IMR-90 (cell line): ENCODE results near the gene BLMH. TPM values are rescaled to one million over a fixed set of nuclear protein-coding genes. Genes with fewer than 3 reads are reported as not detected.

Experiments
- ATAC-seq: fragments of 200-7000 bp; cut with Tn5 transposase; 2 replicates; pipeline ENCODE4 v1.9.1; 2020; ENCODE audit warnings: low read depth, mild to moderate bottlenecking, moderate library complexity
- BruUV-seq: library from RNA; stranded (reverse); fragments of 400-500 nt; replicated peaks from 2 replicates; lab custom pipeline; 2021; lab: Mats Ljungman, UMichigan
- CTCF ChIA-PET: fragments of 300-600 bp; formaldehyde crosslinking; extraction: SDS; loops from one replicate; lab custom pipeline; 2021; ENCODE audit warnings: antibody characterized with exemption; lab: Yijun Ruan, JAX
- POLR2A ChIA-PET: fragments of 300-600 bp; sonication (Branson Sonifier 250); formaldehyde crosslinking; loops from one replicate; lab custom pipeline; 2022; ENCODE audit warnings: antibody characterized with exemption; ENCODE audit not compliant: unreplicated experiment; lab: Charles Lee
- DNase-seq: peaks from one replicate; pipeline ENCODE4 v3.0.0; 2013
- H2AFZ ChIP-seq: replicated peaks from 2 replicates; pipeline ENCODE3; 2013; ENCODE audit warnings: low read length, mild to moderate bottlenecking; ENCODE audit not compliant: poor library complexity
- H2AK5ac ChIP-seq: 2 replicates; pipeline ENCODE4 v1.6.1; 2013; ENCODE audit warnings: low read depth, low read length, inconsistent platforms
- H2AK9ac ChIP-seq: replicated peaks from 2 replicates; pipeline ENCODE3; 2013; ENCODE audit warnings: mild to moderate bottlenecking, low read depth, low read length, moderate library complexity; ENCODE audit not compliant: poor library complexity
- H2BK120ac ChIP-seq: 2 replicates; pipeline ENCODE4 v1.6.1; 2013; ENCODE audit warnings: low read depth, low read length, inconsistent platforms
- H2BK15ac ChIP-seq: 3 replicates; pipeline ENCODE4 v1.6.1; 2013; ENCODE audit warnings: low read depth, low read length, inconsistent platforms
- H2BK20ac ChIP-seq: 2 replicates; pipeline ENCODE4 v1.6.1; 2013; ENCODE audit warnings: low read depth, mild to moderate bottlenecking, inconsistent platforms, low read length, moderate library complexity
- H2BK5ac ChIP-seq: 2 replicates; pipeline ENCODE4 v1.6.1; 2013; ENCODE audit warnings: mild to moderate bottlenecking, low read depth, low read length, inconsistent platforms; ENCODE audit not compliant: poor library complexity, severe bottlenecking
- H3K14ac ChIP-seq: replicated peaks from 2 replicates; pipeline ENCODE4 v1.6.1; 2013; ENCODE audit warnings: low read depth, low read length, inconsistent platforms
- H3K18ac ChIP-seq: 2 replicates; pipeline ENCODE4 v1.6.1; 2013; ENCODE audit warnings: low read depth, low read length, control low read depth
- H3K23ac ChIP-seq: 2 replicates; pipeline ENCODE4 v1.6.1; 2013; ENCODE audit warnings: low read depth, low read length, inconsistent platforms
- H3K27ac ChIP-seq: 2 replicates; pipeline ENCODE4 v1.5.1; 2013; ENCODE audit warnings: mild to moderate bottlenecking, control low read depth, low read length; ENCODE audit not compliant: insufficient read depth
- H3K27me3 ChIP-seq: 2 replicates; pipeline ENCODE4 v1.6.1; 2013; ENCODE audit warnings: low read length; ENCODE audit not compliant: control insufficient read depth, insufficient read depth
- H3K36me3 ChIP-seq: 2 replicates; pipeline ENCODE4 v1.6.1; 2013; ENCODE audit warnings: low read length, mixed read lengths; ENCODE audit not compliant: control insufficient read depth, insufficient read depth
- H3K4ac ChIP-seq: 2 replicates; pipeline ENCODE4 v1.6.1; 2013; ENCODE audit warnings: low read depth, low read length, inconsistent platforms
- H3K4me1 ChIP-seq: 2 replicates; pipeline ENCODE4 v1.6.1; 2013; ENCODE audit warnings: low read length, mixed read lengths; ENCODE audit not compliant: control insufficient read depth, insufficient read depth
- H3K4me2 ChIP-seq: 2 replicates; pipeline ENCODE4 v1.6.1; 2013; ENCODE audit warnings: low read depth, mild to moderate bottlenecking, control low read depth, low read length, moderate library complexity
- H3K4me3 ChIP-seq: 2 replicates; pipeline ENCODE4 v1.5.1; 2013; ENCODE audit warnings: low read depth, mild to moderate bottlenecking, control low read depth, low read length, moderate library complexity; ENCODE audit not compliant: insufficient read depth
- H3K56ac ChIP-seq: 2 replicates; pipeline ENCODE4 v1.6.1; 2013; ENCODE audit warnings: low read length, inconsistent platforms; ENCODE audit not compliant: insufficient read depth; ENCODE audit errors: extremely low read depth
- H3K79me1 ChIP-seq, 2 experiments: 2 replicates each; pipeline ENCODE4 v1.6.1; 2013; ENCODE audit warnings: low read length in 2 of 2, inconsistent platforms in 1 of 2, low read depth in 1 of 2
- H3K9ac ChIP-seq: 2 replicates; pipeline ENCODE4 v1.6.1; 2013; ENCODE audit warnings: low read depth, low read length, control low read depth
- H3K9me1 ChIP-seq: 2 replicates; pipeline ENCODE4 v1.6.1; 2013; ENCODE audit warnings: low read length, inconsistent platforms; ENCODE audit not compliant: insufficient read depth
- H3K9me3 ChIP-seq: 2 replicates; pipeline ENCODE4 v1.6.1; 2013; ENCODE audit warnings: low read length; ENCODE audit not compliant: control insufficient read depth, insufficient read depth
- H4K20me1 ChIP-seq: 2 replicates; pipeline ENCODE4 v1.6.1; 2013; ENCODE audit warnings: low read length, inconsistent platforms; ENCODE audit not compliant: insufficient read depth
- H4K5ac ChIP-seq: 2 replicates; pipeline ENCODE4 v1.6.1; 2013; ENCODE audit warnings: mild to moderate bottlenecking, low read depth, low read length, control low read depth
- H4K8ac ChIP-seq, 2 experiments: 2 replicates each; pipeline ENCODE4 v1.6.1; 2013; ENCODE audit warnings: low read depth in 2 of 2, low read length in 2 of 2, control low read depth in 1 of 2, inconsistent platforms in 1 of 2
- H4K91ac ChIP-seq: 2 replicates; pipeline ENCODE4 v1.6.1; 2013; ENCODE audit warnings: low read depth, low read length, inconsistent platforms; ENCODE audit not compliant: insufficient read depth
- MAZ ChIP-seq: IDR thresholded peaks from 2 replicates; pipeline ENCODE4 v1.6.1; 2012; ENCODE audit warnings: low read depth, mild to moderate bottlenecking, low read length, improper control_type of control experiment, moderate library complexity, borderline replicate concordance
- POLR2A ChIP-seq: IDR thresholded peaks from 2 replicates; pipeline ENCODE4 v1.6.1; 2012; ENCODE audit warnings: mild to moderate bottlenecking, low read depth, low read length
- RAD21 ChIP-seq: IDR thresholded peaks from 2 replicates; pipeline ENCODE4 v1.6.1; 2012; ENCODE audit warnings: low read length, improper control_type of control experiment
- RFX5 ChIP-seq: IDR thresholded peaks from 2 replicates; pipeline ENCODE4 v1.8.0; 2012; ENCODE audit warnings: low read depth, mild to moderate bottlenecking, low read length, moderate library complexity
- SMC3 ChIP-seq: fragments of 150-350 bp; IDR thresholded peaks from 2 replicates; pipeline ENCODE4 v1.6.1; 2016; ENCODE audit warnings: low read depth, mild to moderate bottlenecking, antibody characterized with exemption, low read length, moderate library complexity
- WGBS, 2 experiments: methylation state at CpG; one replicate each; pipeline versions ENCODE4 v1.1.5 to v1.1.7; 2013; ENCODE audit warnings: missing lambda C conversion rate in 2 of 2; ENCODE audit not compliant: insufficient read length in 1 of 2; ENCODE audit errors: extremely low coverage in 2 of 2; 5-methylcytosine and 5-hydroxymethylcytosine counted together
- dilution Hi-C: fragments of 300-500 bp; cut with HindIII; formaldehyde crosslinking; loops from one replicate; pipeline ENCODE4 v1.14.3; 2018; ENCODE audit warnings: low sequenced_read_pairs; ENCODE audit not compliant: unreplicated experiment
- in situ Hi-C: fragments of 300-500 bp; cut with MboI; formaldehyde crosslinking; loops from 3 replicates; pipeline ENCODE4 v1.14.3; 2019; ENCODE audit warnings: low sequenced_read_pairs, inconsistent platforms, mixed read lengths
- intact Hi-C: fragments of 100-400 bp; cut with micrococcal nuclease; formaldehyde crosslinking; loops from 2 replicates; pipeline ENCODE4 v1.10.0; 2022
- polyA plus RNA-seq, 3 experiments: library from polyadenylated mRNA; depleted of rRNA; stranded (reverse); fragments of >200 nt; gene quantifications; 2 replicates each; pipeline ENCODE4 v1.2.3, GENCODE V29; 2012; ENCODE audit warnings: low replicate concordance in 1 of 3
- total RNA-seq: library from RNA; depleted of rRNA; stranded (reverse); fragments of >200 nt; gene quantifications from 2 replicates; pipeline ENCODE4 v1.2.3, GENCODE V29; 2012
- TF ChIP-seq, protein P1 (sequence below): fragments of 150-350 bp; IDR thresholded peaks from 2 replicates; pipeline ENCODE4 v1.6.1; 2017; ENCODE audit warnings: mild to moderate bottlenecking, antibody characterized with exemption, low read length, low read depth

The BLMH gene
- total and polyA plus RNA-seq, 2 of the 4 experiments (the other 2 are of a cell fraction), result 17.3 to 20.8 TPM

DNA sequence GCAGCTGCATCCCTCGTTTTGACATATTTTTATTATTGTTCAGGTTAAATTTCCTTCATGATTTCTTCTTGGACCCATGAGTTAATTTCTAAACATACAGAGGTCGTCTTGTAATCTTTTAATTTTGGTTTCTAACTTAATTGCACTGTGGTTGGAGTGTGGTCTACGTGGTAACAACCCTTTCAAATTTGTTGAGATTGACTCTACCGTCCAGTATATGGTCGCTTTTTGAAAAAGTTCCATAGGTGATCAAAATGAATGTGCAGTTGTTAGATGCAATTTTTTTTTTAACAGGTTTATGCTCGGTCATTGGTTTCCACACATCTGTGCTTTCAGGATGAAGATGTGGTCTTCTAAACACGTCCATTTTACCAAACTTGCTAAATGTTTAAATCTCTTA is 45.3 kb downstream of the BLMH start:
- Histone ChIP-seq H3K4me2 (no peak overlapping the region), H2BK20ac (no peak overlapping the region), H2BK15ac (no peak overlapping the region), H3K4me3 (no peak overlapping the region), H3K23ac (no peak overlapping the region), H4K91ac (no peak overlapping the region), H3K27me3 (no peaks in the 10 kb centered on the region), H3K14ac (no peak overlapping the region), H3K56ac (no peak overlapping the region), H3K9me3 (no peaks in the 10 kb centered on the region), H3K36me3 (peaks cover 14% of the 10 kb centered on the region), H3K9me1 (peaks cover 5% of the 10 kb centered on the region), H2AK9ac (no peak overlapping the region), H4K20me1 (no peaks in the 10 kb centered on the region), H2BK5ac (no peak overlapping the region), H3K4ac (no peak overlapping the region), H3K27ac (no peak overlapping the region), H3K79me1 (peaks cover 7 to 8% of the 10 kb centered on the region in 2 experiments; a peak in 3 of 4 replicates), H3K9ac (no peak overlapping the region), H4K8ac (no peak overlapping the region), H2BK120ac (no peak overlapping the region), H2AK5ac (no peak overlapping the region), H4K5ac (no peak overlapping the region), H3K4me1 (peaks cover 5% of the 10 kb centered on the region; the same call in 1 of the 2 replicates), H3K18ac (no peak overlapping the region), H2AFZ (no peak overlapping the region)
- TF ChIP-seq, protein P1, sequence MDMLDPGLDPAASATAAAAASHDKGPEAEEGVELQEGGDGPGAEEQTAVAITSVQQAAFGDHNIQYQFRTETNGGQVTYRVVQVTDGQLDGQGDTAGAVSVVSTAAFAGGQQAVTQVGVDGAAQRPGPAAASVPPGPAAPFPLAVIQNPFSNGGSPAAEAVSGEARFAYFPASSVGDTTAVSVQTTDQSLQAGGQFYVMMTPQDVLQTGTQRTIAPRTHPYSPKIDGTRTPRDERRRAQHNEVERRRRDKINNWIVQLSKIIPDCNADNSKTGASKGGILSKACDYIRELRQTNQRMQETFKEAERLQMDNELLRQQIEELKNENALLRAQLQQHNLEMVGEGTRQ, result no peak
- TF ChIP-seq RAD21 (no peak), SMC3 (no peak), MAZ (no peak), RFX5 (no peak), POLR2A (no peak)
- intact Hi-C loops (no loop called here), dilution Hi-C loops (no loop called here), in situ Hi-C loops (no loop called here)
- POLR2A ChIA-PET, result no interaction called here
- BruUV-seq, result no TSS peak
- ATAC-seq (no peak), DNase-seq (no peak)
- WGBS, 2 experiments, result 83% methylated on average over 1 of the region's 7 CpGs; no CpG with 5 or more reads in 1 of the 2 experiments
- CTCF ChIA-PET, result no interaction called here
